Dermis microvascular lymphatic vessel endothelial cell (primary cell): ENCODE data around the gene BLOC1S3. TPM values are rescaled to one million over a fixed set of nuclear protein-coding genes. Genes with fewer than 3 reads are reported as not detected.
A peak's percentile ranks its signal among the peaks of the same experiment; 100 is the strongest.

Experiments used
- DNase-seq, 2 donors: peaks; one replicate each; pipeline versions ENCODE4 v3.0.0 to v3.0.0-alpha.2; 2010; ENCODE audit warnings: low read depth in 2 of 2
- total RNA-seq: library from RNA; depleted of rRNA; stranded (reverse); fragments of >200 nt; gene quantifications from 2 replicates; pipeline ENCODE4 v1.2.1, GENCODE V29; 2014

The BLOC1S3 gene
- total RNA-seq, 1 donor from 2014 or later: 2.6 TPM

- DNase-seq: no peak
Observed at GRCh38 chr19:45146251-45146650, 32.3 kb upstream of the BLOC1S3 start.

GRCh38 chr19:45146741-45147205, 31.8 kb upstream of the BLOC1S3 start:
- no peak for DNase-seq

- DNase-seq: no peak
Observed at GRCh38 chr19:45147835-45148676, 30.5 kb upstream of the BLOC1S3 start.

- DNase-seq: no peak
Observed at GRCh38 chr19:45149129-45149528, 29.5 kb upstream of the BLOC1S3 start.

GRCh38 chr19:45150180-45150579, 28.4 kb upstream of the BLOC1S3 start:
- no peak for DNase-seq

GRCh38 chr19:45150751-45151281, 27.8 kb upstream of the BLOC1S3 start:
- DNase-seq: no peak

- DNase-seq: no peak
Observed at GRCh38 chr19:45151320-45151719, 27.3 kb upstream of the BLOC1S3 start.

GRCh38 chr19:45151821-45152503, 26.6 kb upstream of the BLOC1S3 start:
- DNase-seq: no peak

- DNase-seq: peak in 1 of 2 donors; percentile 60
Observed at GRCh38 chr19:45152504-45153338, 25.9 kb upstream of the BLOC1S3 start.

GRCh38 chr19:45153339-45154063, 25.1 kb upstream of the BLOC1S3 start:
- DNase-seq: peak in 1 of 2 donors; percentile 45

GRCh38 chr19:45154064-45154827, 24.3 kb upstream of the BLOC1S3 start:
- DNase-seq: peak; percentile 68 to 78

- no peak for DNase-seq
Observed at GRCh38 chr19:45156011-45156630, 22.5 kb upstream of the BLOC1S3 start.

- no peak for DNase-seq
Observed at GRCh38 chr19:45156751-45157150, 21.8 kb upstream of the BLOC1S3 start.

GRCh38 chr19:45158503-45159209, 19.9 kb upstream of the BLOC1S3 start:
- no peak for DNase-seq

- no peak for DNase-seq
Observed at GRCh38 chr19:45159210-45159970, 19.2 kb upstream of the BLOC1S3 start.

GRCh38 chr19:45159971-45160324, 18.6 kb upstream of the BLOC1S3 start:
- DNase-seq: no peak

GRCh38 chr19:45160870-45161737, 17.5 kb upstream of the BLOC1S3 start, which contains the start of gene NKPD1:
NKPD1 (minus strand) TSS chr19:45160982; CDS start chr19:45160150, 832 bp downstream.
- no peak for DNase-seq
